A549 treated with RU486 at 1 μM for 4 hours (cell line): ENCODE measurements around the gene ADGRA1. TPM values are rescaled to one million over a fixed set of nuclear protein-coding genes. Genes with fewer than 3 reads are reported as not detected.

Experiments used
- total RNA-seq: library from RNA; stranded (reverse); fragments of 200-300 nt; extraction: Qiagen RNA extraction; gene quantifications from 5 replicates; pipeline ENCODE4 v1.2.3, GENCODE V29; 2022; ENCODE audit warnings: low read depth

Gene ADGRA1
- total RNA-seq: 0.02 to 0.07 TPM in 2 of 5 replicates, not detected in the others

GRCh38 chr10:133087679-133088178 lies at the start of gene ADGRA1:
TSS of gene ADGRA1 (plus strand) at chr10:133087924. CDS start at chr10:133088910, 986 bp downstream.

GRCh38 chr10:133159950-133160825 lies 72.5 kb downstream of the ADGRA1 start, which contains the start of gene KNDC1:
TSS of gene KNDC1 (plus strand) at chr10:133160219. CDS start at chr10:133160468, 249 bp downstream.

Other genes with a start within 250 kb of the ADGRA1 start
- 1.1 to 1.8 TPM (median 1.3 TPM) in 5 replicates for gene CFAP46, start 145.4 kb upstream of the ADGRA1 start, total RNA-seq
- 0.77 to 2.4 TPM (median 0.94 TPM) in 5 replicates for gene KNDC1, start 72.3 kb downstream of the ADGRA1 start, total RNA-seq
- gene UTF1, start 142.3 kb downstream of the ADGRA1 start, total RNA-seq: 0.08 to 0.16 TPM (median 0.16 TPM) in 3 of 5 replicates, not detected in the others
- gene VENTX, start 149.9 kb downstream of the ADGRA1 start, total RNA-seq: not detected in 5 replicates
- gene ADAM8, start 188.9 kb downstream of the ADGRA1 start, total RNA-seq: 1.3 to 4.3 TPM (median 3.7 TPM) in 5 replicates
- gene TUBGCP2, start 220.9 kb downstream of the ADGRA1 start, total RNA-seq: 32.0 to 44.5 TPM (median 43.6 TPM) in 5 replicates
- 66.0 to 79.6 TPM (median 70.4 TPM) in 5 replicates for gene ZNF511, start 221.0 kb downstream of the ADGRA1 start, total RNA-seq
- 0.54 to 1.3 TPM (median 0.72 TPM) in 5 replicates for gene CALY, start 249.0 kb downstream of the ADGRA1 start, total RNA-seq